ENCODE data around the gene MFSD2B.

DNA sequence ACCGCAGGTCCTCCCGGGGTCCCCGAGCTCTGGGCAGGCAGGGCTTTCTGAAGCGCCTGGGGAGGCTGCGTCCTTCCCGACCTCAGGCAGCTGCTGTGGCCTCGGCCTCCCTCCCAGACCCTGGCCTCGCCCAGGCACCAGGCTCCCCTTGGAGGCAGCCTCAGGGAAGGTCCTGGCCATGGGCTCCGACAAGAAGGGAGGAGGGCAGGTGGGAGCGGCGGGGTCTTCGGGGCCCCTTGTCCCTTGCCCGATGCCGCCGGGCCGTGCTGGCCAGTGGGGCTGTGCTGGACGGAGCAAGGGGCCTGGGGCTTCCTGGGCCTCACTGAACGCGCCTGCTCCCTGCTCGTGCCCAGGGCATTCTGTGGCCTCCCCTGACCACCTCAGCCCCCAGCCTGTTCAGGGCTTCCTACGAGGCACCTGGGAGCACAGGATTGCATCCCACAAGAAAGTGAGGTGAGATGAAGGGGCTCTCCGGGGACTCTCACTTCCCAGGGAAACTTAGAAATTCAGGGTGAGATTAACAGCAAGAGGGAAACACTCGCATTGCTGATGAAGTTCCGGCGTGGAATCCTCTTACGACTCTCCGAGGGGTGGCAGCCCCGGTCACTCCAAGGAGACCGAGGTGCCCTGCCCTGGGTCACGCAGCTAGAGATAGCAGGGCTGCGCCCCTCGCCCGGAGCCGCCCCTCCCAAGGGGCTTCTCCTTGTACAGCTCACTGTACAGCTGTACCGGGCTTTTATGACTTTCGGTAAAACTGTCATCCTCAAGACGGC, 778 bp downstream of the MFSD2B start:
- TF ChIP-seq, protein P1, sequence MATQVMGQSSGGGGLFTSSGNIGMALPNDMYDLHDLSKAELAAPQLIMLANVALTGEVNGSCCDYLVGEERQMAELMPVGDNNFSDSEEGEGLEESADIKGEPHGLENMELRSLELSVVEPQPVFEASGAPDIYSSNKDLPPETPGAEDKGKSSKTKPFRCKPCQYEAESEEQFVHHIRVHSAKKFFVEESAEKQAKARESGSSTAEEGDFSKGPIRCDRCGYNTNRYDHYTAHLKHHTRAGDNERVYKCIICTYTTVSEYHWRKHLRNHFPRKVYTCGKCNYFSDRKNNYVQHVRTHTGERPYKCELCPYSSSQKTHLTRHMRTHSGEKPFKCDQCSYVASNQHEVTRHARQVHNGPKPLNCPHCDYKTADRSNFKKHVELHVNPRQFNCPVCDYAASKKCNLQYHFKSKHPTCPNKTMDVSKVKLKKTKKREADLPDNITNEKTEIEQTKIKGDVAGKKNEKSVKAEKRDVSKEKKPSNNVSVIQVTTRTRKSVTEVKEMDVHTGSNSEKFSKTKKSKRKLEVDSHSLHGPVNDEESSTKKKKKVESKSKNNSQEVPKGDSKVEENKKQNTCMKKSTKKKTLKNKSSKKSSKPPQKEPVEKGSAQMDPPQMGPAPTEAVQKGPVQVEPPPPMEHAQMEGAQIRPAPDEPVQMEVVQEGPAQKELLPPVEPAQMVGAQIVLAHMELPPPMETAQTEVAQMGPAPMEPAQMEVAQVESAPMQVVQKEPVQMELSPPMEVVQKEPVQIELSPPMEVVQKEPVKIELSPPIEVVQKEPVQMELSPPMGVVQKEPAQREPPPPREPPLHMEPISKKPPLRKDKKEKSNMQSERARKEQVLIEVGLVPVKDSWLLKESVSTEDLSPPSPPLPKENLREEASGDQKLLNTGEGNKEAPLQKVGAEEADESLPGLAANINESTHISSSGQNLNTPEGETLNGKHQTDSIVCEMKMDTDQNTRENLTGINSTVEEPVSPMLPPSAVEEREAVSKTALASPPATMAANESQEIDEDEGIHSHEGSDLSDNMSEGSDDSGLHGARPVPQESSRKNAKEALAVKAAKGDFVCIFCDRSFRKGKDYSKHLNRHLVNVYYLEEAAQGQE (IDR thresholded peaks at IDR 0.05; ENCODE audit: low read depth), result no peak
- TF ChIP-seq TCF12 (IDR thresholded peaks at IDR 0.05; ENCODE audit: low read depth), result no peak
- no peak for TF ChIP-seq RAD21 (IDR thresholded peaks at IDR 0.05; ENCODE audit: low read depth)
- TF ChIP-seq YY1 (IDR thresholded peaks at IDR 0.05; ENCODE audit: low read depth), result no peak
- TF ChIP-seq, protein P2, sequence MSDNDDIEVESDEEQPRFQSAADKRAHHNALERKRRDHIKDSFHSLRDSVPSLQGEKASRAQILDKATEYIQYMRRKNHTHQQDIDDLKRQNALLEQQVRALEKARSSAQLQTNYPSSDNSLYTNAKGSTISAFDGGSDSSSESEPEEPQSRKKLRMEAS (IDR thresholded peaks at IDR 0.05), result no peak
- no peak for TF ChIP-seq FOXM1 (IDR thresholded peaks at IDR 0.05; ENCODE audit: borderline replicate concordance, low read depth)
- no peak for TF ChIP-seq CEBPB (IDR thresholded peaks at IDR 0.05)
- no peak for TF ChIP-seq EP300 (IDR thresholded peaks at IDR 0.05; ENCODE audit: borderline replicate concordance)
